ENCODE data around the gene RSPH3.
"Not testable (repeated sequence)": the region's sequence is repeated elsewhere in the genome, so short reads cannot be mapped to it uniquely, and the experiment has no call there.

The RSPH3 gene

DNA sequence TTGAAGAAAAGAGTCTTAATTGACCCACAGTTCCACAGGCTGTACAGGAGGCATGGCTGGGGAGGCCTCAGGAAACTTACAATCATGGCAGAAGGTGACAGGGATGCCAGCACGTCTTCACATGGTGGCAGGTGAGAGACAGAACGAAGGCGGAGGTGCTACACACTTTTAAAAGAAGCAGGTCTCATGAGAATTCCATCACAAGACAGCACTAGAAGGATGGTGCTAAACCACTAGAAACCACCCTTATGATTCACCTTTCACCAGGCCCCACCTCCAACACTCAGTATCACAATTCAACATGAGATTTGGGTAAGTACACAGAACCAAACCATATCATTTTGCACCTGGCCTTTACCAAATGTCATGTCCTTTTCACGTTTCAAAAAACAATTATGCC is 23.9 kb upstream of the RSPH3 start:
- no peak for DNase-seq

DNA sequence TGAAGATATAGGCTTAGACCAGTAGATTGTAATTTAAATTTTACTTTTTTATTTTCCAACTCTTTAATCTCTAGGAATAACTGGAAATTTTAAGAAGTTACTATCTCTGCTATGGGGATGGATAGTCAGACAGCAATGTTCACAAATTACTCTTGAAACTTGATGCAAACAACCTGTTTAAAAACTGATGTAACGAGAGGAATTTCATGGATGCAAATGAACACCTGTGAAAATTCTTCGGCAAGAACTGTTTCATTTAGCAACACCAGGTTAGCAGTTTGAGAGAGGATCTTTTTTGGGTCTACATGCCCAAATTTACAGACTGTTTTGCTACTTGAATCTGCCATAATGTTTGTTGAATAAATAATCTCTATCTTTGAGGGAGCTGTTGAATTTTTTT is 20.0 kb upstream of the RSPH3 start:
- no peak for DNase-seq

DNA sequence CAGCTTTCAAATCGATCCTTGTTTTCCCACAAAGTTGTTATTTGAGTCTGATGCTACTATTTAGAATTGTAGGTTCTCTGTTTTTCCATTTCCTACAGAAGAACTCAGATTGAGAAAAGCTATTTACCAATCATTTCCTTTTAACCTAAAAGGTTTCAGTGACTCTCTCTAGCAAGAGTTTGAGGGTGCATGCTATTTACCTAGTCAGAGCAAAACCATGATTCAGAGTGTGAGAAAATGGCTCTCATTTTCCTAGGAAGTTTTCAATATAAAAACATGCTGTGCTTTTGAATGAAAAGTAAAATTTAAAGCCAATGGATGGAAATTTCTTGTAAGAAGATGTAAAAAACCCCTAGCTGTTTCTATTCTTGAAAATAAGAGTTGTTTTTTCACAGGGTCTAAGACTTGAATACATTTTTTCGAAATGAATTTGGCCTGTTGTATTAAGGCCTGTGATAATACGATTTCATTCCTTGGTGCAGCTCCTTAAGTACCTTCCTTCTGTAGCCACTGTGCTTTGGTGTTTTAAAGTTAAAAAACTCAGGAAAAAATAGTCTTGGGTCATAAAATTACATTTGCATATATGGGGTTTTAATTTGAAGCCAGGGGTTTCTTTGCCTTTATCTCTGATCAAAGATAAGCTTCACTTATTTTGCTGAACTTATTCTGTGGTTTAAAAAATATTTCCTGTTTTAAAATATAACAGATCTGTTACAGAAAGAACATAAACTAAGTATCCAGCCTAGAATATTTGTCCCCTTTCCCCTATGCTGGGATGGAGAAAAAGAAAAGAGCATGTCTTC is 18.0 kb upstream of the RSPH3 start:
- DNase-seq, result no peak

DNA sequence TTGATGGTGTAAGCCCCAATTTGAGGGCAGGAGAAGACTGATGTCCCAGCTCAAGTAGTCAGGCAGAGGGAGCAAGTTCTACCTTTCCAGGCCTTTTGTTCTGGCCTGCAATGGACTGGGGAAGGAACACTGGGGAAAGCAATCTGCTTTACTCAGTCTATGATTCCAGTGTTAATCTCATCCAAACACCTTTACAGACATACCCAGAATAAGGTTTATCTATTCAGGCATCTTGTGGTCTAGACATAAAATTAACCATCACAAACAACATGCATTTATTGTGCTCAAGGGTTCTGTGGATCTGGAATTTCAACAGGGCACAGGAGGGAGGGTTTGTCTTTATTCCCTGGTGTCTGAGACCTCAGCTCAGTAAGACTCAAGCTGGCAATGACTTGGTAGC is 14.4 kb upstream of the RSPH3 start:
- no peak for DNase-seq

DNA sequence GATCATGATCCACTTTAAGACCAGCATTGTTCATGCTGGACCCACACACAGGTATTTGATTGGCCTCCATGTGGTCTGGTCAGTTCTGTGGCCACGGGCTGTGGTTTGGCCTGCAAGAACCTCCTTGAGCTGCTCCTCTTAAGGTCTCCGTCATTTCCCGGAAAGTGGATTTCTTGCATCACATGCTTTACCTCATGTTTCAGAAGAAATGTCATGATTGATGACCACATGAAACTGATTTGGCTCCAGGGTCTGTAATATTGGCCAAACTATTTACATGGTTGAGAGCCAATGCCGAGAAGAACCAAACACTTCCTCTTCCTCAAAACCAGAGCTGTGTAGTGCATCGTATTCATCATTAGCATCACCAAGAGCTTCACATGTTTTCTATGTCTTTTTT is 13.2 kb upstream of the RSPH3 start:
- DNase-seq, result no peak

DNA sequence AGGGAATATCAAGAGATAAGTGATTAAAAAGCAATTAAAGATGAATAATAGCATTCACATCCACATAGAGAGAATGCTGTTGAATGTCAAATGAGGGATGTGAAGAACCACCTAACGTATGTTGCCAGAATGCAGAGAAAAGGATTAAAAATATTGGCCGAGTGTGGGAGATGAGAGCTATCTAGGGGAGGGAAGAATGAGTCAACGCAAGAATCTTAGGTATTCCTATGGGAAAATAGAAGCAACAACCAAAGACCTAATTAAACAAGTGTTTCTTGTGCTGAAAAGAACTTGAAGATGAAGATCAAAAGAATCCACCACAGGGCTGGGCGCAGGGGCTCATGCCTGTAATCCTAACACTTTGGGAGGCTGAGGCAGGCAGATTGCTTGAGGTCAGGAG is 12.2 kb upstream of the RSPH3 start:
- no peak for DNase-seq

DNA sequence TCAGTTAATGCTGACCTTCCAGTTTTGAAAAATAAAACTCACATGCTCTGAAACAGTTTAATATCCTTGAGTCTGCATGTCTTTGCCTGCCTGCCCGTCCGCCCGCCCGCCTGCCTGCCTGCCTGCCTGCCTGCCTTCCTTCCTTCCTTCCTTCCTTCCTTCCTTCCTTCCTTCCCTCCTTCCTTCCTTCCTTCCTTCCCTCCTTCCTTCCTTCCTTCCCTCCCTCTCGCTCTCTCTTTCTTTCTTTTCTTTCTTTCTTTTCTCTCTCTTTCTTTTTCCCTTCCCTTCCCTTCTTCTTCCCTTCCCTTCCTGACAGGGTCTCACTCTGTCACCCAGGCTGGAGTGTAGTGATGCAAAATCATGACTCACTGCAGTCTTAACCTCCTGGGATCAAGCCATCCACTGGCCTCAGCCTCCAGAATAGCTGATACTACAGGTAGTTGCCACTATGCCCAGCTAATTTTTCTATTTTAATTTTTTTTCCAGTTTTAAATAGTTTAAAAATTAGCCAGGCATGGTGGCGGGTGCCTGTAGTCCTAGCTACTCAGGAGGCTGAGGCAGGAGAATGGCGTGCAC is 10.1 kb upstream of the RSPH3 start:
- DNase-seq, result not testable (repeated sequence)

DNA sequence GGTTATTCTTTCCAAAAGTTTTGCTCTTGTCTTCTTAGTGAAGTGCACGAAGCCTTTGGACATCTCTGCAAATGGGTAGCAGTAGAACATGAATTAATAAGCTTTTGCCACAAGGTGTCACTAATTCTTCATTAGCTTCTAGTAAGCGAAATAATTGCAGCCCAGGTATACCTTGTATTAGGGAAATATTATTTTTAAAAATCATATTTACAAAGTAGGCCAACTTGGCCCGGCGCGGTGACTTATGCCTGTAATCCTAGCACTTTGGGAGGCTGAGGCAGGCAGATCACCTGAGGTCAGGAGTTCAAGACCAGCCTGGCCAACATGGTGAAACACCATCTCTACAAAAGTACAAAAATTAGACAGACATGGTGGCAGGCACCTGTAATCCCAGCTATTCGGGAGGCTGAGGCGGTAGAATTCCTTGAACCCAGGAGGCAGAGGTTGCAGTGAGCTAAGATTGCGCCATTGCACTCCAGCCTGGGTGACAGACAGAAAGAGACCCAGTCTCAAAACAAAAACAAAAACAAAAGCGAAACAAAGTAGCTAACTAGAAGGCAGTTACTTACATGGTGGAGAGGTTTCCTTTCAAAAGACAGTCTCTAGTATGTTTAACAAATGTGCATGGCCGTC is 8.8 kb upstream of the RSPH3 start:
- DNase-seq, result no peak

DNA sequence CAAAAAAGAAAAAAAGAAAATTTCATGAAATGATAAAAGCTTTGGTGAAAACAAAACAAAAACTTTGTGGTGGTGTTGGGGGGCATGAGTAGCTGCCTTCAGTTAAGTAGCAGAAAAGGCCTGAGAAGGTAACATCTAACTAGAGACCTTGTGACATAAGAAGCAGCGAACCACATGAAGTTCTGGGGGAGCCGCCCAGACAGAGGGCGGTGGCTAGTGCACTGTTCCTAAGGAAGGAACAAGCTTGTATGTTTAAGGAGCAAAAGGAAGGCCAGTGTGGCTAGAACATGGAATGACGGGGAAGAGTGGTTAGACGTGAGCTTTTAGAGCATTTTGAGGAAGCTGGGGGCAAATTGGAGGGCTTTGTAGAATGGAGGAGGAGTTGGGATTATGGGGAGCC is 7.5 kb upstream of the RSPH3 start:
- no peak for DNase-seq

DNA sequence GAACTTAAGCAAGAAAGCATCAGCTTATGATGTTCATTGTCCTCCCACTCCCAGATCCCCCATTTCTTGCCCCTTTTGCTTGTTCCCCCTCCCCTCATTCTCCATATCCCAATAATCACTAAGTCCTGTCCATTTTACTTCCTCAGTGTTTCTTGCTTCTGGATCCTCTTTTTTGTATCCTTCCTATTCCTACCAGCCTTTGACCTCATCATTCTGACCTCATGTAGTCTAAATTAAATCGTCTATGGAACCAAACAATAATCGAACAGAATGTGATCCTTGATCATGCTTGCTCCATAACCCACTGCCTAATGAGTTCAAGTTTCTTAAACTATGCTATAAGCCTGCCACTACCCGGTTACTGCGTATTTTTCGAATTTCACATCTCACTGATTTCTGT is 5.4 kb upstream of the RSPH3 start:
- no peak for DNase-seq

DNA sequence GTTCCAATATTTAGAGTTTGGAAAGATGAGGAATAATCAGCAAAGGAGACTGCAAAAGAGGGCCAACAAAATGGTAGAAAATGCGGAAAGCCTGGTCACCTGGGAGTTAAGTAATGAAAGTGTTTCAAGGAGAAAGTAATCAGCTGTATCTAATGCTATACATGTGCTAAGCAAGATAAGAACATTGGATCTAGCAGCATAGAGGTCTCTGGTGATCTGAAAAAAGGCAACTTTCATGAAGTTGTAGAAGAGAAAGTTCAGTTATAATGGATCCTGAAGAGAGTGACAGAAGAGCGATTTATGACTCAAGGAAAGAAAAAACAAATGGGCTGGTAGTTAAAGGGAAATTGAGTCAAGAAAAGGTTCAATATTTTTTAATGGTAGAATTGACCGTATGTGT is 4.6 kb upstream of the RSPH3 start:
- DNase-seq, result no peak

DNA sequence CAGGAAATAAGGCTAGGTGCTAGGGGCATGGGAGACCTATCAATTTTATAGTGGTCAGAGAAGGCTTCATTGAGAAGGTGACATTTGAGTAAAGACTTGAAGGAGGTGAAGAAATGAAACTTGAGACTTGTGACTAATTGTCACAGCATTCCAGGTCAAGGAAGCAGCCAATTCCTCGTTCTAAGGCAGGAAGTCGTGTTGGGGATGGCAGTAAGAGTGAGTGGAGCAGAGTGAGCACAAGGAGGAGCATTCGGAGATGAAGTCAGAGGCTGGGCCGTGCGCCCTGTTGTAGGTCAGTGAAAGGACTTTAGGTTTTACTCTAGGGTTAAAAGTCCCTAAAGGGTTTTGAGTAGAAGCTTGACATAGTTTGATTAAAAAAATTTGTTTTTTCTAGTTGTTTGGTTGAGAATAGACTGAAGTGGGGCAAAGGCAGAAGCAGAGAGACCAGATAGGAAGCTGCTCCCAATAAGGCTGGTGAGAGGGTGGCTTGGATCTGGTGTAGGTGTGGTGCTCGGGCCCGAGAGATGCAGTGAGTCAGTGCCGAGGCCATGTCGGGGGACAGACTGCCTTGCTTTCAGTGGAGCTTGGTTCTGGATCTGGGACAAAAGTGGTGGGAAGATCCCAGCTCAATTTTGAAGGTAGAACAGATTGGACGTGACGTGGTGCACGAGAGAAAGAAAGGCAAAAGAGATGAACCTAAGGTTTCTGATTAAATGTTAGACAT is 2.6 kb upstream of the RSPH3 start:
- no peak for DNase-seq

DNA sequence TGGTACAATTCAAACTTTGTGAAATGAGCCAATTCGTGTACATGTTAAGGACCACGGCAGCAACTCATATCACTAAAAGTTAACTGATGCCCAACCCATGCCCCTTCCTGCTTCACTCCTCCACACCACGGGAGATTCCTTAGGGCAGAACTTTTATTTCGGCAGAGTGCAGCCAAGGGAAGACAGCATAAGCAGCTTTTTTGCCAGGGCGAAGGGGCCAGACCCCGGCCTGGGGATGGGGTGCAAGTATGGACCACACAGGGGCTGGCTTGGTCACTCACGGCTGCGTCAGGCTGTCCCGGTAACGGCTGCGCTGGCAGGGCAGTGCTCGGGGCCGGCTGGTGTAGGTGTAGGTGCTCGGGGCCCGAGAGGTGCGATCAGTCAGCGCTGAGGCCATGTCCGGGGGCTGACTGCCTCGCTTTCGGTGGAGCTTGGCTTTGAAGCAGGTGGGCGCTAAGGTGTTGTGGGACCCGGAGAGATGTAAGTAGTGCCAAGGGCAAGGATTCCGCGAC is 792 bp downstream of the RSPH3 start:
- DNase-seq, result no peak

DNA sequence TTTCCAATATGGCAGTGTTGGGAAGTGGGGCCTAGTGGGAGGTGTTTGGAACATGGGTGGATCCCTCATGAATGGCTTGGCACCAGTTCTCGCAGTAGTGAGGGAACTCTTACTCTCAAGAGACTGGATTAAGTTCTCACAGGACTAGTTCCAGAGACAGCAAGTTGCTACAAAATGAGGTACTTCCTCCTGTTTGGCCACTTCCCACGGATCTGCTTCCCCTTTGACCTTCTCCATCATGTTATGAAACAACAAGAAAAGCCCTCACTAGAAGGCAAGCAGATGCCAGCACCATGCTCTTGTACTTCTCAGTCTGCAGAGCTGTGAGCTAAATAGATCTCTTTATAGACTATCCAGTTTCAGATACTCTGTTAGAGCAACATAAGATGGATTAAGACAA is 3.1 kb downstream of the RSPH3 start:
- DNase-seq, result no peak

DNA sequence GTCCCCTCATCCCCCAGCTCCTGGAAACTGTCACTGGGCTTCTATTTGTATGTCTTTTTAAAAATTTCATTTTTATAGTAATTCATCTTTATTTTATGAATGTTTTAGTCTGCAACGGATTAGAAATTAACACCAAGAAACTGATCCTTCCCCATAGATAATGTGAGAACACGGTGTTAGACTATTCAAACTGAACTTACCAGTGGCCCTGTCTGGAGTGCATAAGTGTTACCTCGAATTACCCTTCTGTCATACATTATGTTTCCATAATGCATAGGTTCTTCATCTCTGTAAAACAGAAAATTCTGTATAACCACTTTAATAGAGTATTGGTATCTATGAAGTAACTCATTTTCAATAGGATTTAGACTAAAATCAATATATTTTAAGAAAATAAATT is 6.4 kb downstream of the RSPH3 start:
- no peak for DNase-seq

DNA sequence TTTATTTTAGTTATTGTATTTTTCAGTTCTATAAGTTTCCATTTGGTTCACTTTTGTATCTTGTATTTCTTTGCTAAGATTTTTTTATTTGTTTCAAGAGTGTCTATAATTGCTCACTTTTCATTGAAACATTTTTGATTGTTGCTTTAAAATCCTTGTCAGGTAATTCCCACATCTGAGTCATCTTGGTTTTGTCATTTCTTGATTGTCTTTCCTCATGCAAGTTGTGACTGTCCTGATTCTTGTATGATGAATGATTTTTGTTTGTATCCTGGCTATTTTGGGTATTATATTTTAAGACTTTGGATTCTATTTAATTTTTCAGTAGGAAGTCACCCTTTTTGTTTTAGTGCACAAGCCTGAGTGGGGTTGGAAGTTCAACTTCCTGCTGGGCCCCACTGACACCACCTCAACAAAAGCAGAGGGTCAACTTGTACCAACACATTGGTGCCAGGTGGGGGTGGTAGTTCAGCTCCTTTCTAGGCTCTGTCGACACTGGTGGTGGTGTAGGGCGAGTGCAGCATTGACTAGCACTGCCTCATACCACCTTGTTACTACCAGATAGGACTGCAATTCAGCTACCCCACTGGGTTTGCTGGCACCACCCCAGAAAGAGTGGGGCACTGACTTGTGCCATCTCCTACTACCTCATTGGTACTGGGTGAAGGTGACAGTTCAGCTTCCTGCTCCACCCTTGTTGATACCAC is 8.8 kb downstream of the RSPH3 start:
- DNase-seq, result no peak

DNA sequence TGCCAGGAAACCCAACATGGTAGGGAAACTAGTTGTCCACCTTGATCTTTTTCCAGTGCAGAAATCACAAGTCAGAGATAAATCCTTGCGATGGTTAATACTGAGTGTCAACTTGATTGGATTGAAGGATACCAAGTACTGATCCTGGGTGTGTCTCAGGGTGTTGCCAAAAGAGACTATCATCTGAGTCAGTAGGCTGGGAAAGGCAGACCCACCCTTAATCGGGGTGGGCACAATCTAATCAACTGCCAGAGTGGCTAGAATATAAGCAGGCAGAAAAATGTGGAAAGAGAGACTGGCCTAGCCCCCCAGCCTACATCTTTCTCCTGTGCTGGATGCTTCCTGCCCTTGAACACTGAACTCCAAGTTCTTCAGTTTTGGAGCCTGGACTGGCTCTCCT is 10.3 kb downstream of the RSPH3 start:
- DNase-seq, result not testable (repeated sequence)

DNA sequence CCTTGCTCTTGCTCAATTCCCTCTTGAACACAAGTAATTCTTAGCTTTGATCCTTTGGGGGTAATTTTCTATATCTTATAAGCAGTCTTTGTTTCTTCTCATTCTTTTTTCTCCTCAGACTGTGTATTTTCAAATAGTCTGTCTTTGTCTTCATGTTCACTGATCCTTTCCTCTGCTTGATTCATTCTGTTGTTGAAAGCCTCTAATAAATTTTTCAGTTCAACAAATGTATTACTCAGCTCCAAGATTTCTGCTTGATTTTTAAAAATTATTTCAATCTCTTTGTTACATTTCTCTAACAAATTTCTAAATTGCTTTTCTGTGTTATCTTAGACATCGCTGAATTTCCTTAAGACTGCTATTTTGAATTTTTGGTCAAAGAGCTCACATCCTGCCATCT is 11.5 kb downstream of the RSPH3 start:
- DNase-seq, result no peak

DNA sequence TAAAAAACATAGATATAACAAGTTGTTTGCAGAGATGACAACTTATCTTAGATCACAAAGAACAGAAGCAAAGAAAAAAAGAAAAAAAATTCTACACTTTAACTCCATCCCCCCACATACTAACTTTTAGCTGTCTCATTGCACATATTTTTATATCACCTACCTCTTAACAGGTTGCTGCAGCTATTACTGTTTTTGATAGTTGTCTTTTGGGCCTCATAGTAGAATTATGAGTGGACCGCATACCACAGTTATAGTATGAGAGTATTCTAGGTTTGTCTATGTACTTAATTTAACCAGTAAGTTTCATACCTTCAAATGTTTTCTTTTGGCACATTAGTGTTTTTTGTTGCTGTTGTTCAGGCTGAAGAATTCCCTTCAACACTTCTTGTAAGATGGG is 12.3 kb downstream of the RSPH3 start:
- DNase-seq, result no peak

DNA sequence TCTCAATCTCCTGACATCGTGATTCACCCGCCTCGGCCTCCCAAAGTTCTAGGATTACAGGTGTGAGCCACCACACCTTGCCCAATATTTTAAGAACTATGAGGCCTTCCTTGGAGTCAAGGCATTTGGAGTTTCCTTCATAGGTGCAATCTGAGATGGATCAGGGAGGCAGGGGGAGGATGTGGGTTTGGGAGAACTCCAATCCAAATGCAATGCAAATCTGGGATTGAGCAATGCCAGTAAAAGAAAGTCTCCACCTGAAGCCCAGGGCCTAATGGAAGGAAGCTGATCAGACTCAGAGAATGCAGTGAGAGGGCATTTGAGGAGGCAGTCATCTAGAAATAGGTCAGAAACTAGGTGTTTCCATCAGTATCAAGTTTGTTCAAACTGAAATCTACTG is 21.2 kb downstream of the RSPH3 start:
- DNase-seq, result no peak

DNA sequence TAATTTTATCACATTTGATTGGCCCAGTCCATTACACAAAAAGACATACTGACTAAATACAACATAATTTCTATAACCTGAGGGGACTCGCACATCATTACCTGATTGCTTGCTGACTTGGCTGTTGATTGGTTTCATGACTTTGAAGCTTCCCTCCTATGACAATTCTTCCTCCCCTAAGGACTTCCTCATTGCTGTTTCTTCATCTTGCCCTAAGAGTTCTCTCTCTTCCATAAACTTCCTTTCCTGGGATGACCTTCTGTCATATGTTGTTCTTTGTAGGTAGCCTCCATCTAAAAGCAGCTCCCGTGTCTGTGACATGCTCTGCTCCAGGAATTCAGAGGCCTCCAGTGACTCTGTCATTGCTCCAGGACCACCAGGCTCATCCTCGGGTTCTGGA is 22.6 kb downstream of the RSPH3 start:
- DNase-seq, result no peak

DNA sequence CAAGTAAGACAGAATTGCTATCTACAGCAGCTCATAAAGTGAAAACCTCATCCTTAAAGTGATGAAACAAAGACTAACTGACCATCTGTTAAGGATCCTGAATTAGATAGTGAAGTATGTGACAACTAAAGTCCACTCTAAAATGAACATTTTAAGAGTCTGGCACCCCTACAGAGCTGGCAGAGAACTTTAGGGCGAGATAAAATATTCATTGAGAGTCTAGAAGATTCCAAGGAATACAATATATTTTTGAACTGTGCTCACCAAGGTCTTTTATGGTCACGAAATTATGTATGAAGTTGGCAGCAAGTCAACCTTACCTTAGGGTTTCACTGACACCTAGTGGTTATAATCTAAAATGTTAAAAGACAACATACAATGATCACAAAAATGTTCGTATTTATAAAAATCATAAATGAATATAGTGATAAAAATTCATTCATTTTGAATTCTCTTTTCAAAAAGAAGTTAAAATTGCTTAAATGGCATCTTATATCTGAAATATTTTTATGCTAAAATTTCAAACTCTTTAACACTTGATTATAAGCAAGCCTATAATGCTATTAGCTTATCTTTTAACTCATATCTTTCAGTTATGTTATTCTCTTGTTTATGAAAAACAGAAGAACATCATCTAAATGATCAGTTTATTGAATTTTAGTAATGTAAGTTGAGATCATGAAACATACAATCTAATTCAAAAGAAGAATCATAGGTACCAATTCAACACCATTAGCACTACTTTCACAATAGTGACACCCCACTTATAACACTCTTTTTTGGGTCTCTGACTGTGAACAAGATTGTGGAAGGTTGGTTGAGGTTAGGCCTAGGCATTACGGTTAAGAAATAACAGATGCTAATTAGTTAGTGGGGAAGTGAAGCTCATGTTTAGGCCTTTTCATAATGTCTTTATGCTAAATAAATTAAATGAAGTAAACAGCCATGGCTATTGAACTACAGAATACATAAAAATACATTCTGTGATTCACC is 27.5 kb downstream of the RSPH3 start:
- peak; percentile 68 for DNase-seq

Measured in NCI-H2029 (cell line).